ENCODE data around the gene BLTP3B. TPM values are rescaled to one million over a fixed set of nuclear protein-coding genes. Genes with fewer than 3 reads are reported as not detected.

BLTP3B gene
- 6.2 to 14.4 TPM (median 12.6 TPM) in 5 replicates for total RNA-seq (2022; extraction: Qiagen RNA extraction; ENCODE audit: low read depth)

GRCh38 chr12:100142851-100143559 lies at the start of gene BLTP3B:
Gene BLTP3B, minus strand, starts transcription at chr12:100142874. Its CDS starts 239 bp downstream, at chr12:100142635.

Other genes starting within 250 kb of the BLTP3B start
- 0.13 to 0.73 TPM (median 0.46 TPM) in 5 replicates for gene ANKS1B, start 157.9 kb downstream of the BLTP3B start, total RNA-seq (2022; extraction: Qiagen RNA extraction; ENCODE audit: low read depth)
- 11.1 to 34.0 TPM (median 25.6 TPM) in 5 replicates for gene ACTR6, start 57.9 kb upstream of the BLTP3B start, total RNA-seq (2022; extraction: Qiagen RNA extraction; ENCODE audit: low read depth)
- 0.30 to 2.7 TPM (median 1.4 TPM) in 5 replicates for gene DEPDC4, start 124.2 kb upstream of the BLTP3B start, total RNA-seq (2022; extraction: Qiagen RNA extraction; ENCODE audit: low read depth)
- gene SCYL2, start 124.3 kb upstream of the BLTP3B start, total RNA-seq (2022; extraction: Qiagen RNA extraction; ENCODE audit: low read depth): 8.8 to 21.2 TPM (median 20.7 TPM) in 5 replicates
- 0.02 TPM in 1 of 5 replicates, not detected in the others for gene SLC17A8, start 214.2 kb upstream of the BLTP3B start, total RNA-seq (2022; extraction: Qiagen RNA extraction; ENCODE audit: low read depth)